Measurements from ENCODE around the gene IL11. TPM values are rescaled to one million over a fixed set of nuclear protein-coding genes. Genes with fewer than 3 reads are reported as not detected.

Gene IL11
- total and polyA plus RNA-seq, 2 experiments from 2014 or later: 6.7 to 28.7 TPM

- in situ Hi-C loops (cut with MboI): no loop called here
- Histone ChIP-seq H3F3A (ENCODE audit: insufficient read depth) (no peaks in the 10 kb centered on the region), H4K20me1 (ENCODE audit: insufficient read depth) (no peaks in the 10 kb centered on the region), H3K4me3 (no peak overlapping the region), H2AFZ (no peak overlapping the region), H3K9me3 (ENCODE audit: low read depth) (no peaks in the 10 kb centered on the region), H3K27ac (no peak overlapping the region), H3K4me1 (ENCODE audit: insufficient read depth) (no peaks in the 10 kb centered on the region), H3K9me2 (ENCODE audit: insufficient read depth) (no peaks in the 10 kb centered on the region), H3K9ac (no peak overlapping the region), H3K4me2 (ENCODE audit: unreplicated experiment) (no peak overlapping the region), H3K27me3 (replicated peaks; ENCODE audit: insufficient read depth) (peaks cover 31% of the 10 kb centered on the region), H3K36me3 (ENCODE audit: low read depth) (no peaks in the 10 kb centered on the region), H3K79me2 (ENCODE audit: insufficient read depth) (no peaks in the 10 kb centered on the region)
- TF ChIP-seq EZH2phosphoT487 (IDR thresholded peaks at IDR 0.05; ENCODE audit: insufficient read depth, low read depth): no peak
- TF ChIP-seq EZH2 (IDR thresholded peaks at IDR 0.05; ENCODE audit: insufficient read depth, poor library complexity, severe bottlenecking): no peak
- no peak for DNase-seq
- WGBS, 2 experiments (ENCODE audit: low coverage in 1 of 2, low lambda C conversion rate in 2 of 2, missing lambda C conversion rate in 2 of 2): 66 to 71% methylated on average over 11 of the region's 11 CpGs
These were observed 19.5 kb downstream of the IL11 start for GRCh38 chr19:55350620-55351315.

GRCh38 chr19:55348317-55349034 lies 21.8 kb downstream of the IL11 start:
- no peaks in the 10 kb centered on the region for H4K20me1 ChIP-seq (ENCODE audit: insufficient read depth)
- no peak overlapping the region for H3K9ac ChIP-seq
- H3K27me3 ChIP-seq (replicated peaks; ENCODE audit: insufficient read depth): peaks cover 20% of the 10 kb centered on the region
- no peak overlapping the region for H3K4me3 ChIP-seq
- H3F3A ChIP-seq (ENCODE audit: insufficient read depth): no peaks in the 10 kb centered on the region
- no peak overlapping the region for H3K27ac ChIP-seq
- no peaks in the 10 kb centered on the region for H3K9me3 ChIP-seq (ENCODE audit: low read depth)
- H3K9me2 ChIP-seq (ENCODE audit: insufficient read depth): no peaks in the 10 kb centered on the region
- no peak overlapping the region for H3K4me2 ChIP-seq (ENCODE audit: unreplicated experiment)
- no peaks in the 10 kb centered on the region for H3K79me2 ChIP-seq (ENCODE audit: insufficient read depth)
- H3K4me1 ChIP-seq (ENCODE audit: insufficient read depth): no peaks in the 10 kb centered on the region
- WGBS, 2 experiments (ENCODE audit: low coverage in 1 of 2, low lambda C conversion rate in 2 of 2, missing lambda C conversion rate in 2 of 2): 68 to 72% methylated on average over 21 to 22 of the region's 22 CpGs
- no peaks in the 10 kb centered on the region for H3K36me3 ChIP-seq (ENCODE audit: low read depth)
- DNase-seq: no peak
- H2AFZ ChIP-seq: no peak overlapping the region
- TF ChIP-seq EZH2 (IDR thresholded peaks at IDR 0.05; ENCODE audit: insufficient read depth, poor library complexity, severe bottlenecking): no peak
- no peak for TF ChIP-seq EZH2phosphoT487 (IDR thresholded peaks at IDR 0.05; ENCODE audit: insufficient read depth, low read depth)
- in situ Hi-C loops (cut with MboI): no loop called here

- Histone ChIP-seq H3K9me3 (ENCODE audit: low read depth) (no peaks in the 10 kb centered on the region), H3K4me3 (no peak overlapping the region), H2AFZ (no peak overlapping the region), H3K36me3 (ENCODE audit: low read depth) (no peaks in the 10 kb centered on the region), H3F3A (ENCODE audit: insufficient read depth) (no peaks in the 10 kb centered on the region), H3K4me1 (ENCODE audit: insufficient read depth) (no peaks in the 10 kb centered on the region), H3K79me2 (ENCODE audit: insufficient read depth) (no peaks in the 10 kb centered on the region), H4K20me1 (ENCODE audit: insufficient read depth) (no peaks in the 10 kb centered on the region), H3K27ac (no peak overlapping the region), H3K9ac (no peak overlapping the region), H3K9me2 (ENCODE audit: insufficient read depth) (no peaks in the 10 kb centered on the region), H3K27me3 (replicated peaks; ENCODE audit: insufficient read depth) (peaks cover 10% of the 10 kb centered on the region), H3K4me2 (ENCODE audit: unreplicated experiment) (no peak overlapping the region)
- in situ Hi-C loops (cut with MboI): no loop called here
- TF ChIP-seq EZH2phosphoT487 (IDR thresholded peaks at IDR 0.05; ENCODE audit: insufficient read depth, low read depth): no peak
- no peak for TF ChIP-seq EZH2 (IDR thresholded peaks at IDR 0.05; ENCODE audit: insufficient read depth, poor library complexity, severe bottlenecking)
- WGBS, 2 experiments (ENCODE audit: low coverage in 1 of 2, low lambda C conversion rate in 2 of 2, missing lambda C conversion rate in 2 of 2): 75 to 78% methylated on average over 7 to 10 of the region's 10 CpGs
- no peak for DNase-seq
These were observed 22.7 kb downstream of the IL11 start for GRCh38 chr19:55347442-55348009.

GRCh38 chr19:55346725-55347441 lies 23.4 kb downstream of the IL11 start:
- peaks cover 4% of the 10 kb centered on the region for H3K27me3 ChIP-seq (replicated peaks; ENCODE audit: insufficient read depth)
- no peaks in the 10 kb centered on the region for H3K9me3 ChIP-seq (ENCODE audit: low read depth)
- 91 to 94% methylated on average over 25 to 39 of the region's 41 CpGs for WGBS, 2 experiments (ENCODE audit: low coverage in 1 of 2, low lambda C conversion rate in 2 of 2, missing lambda C conversion rate in 2 of 2)
- no peak overlapping the region for H3K27ac ChIP-seq
- H3K36me3 ChIP-seq (ENCODE audit: low read depth): no peaks in the 10 kb centered on the region
- H3K9ac ChIP-seq: no peak overlapping the region
- no peaks in the 10 kb centered on the region for H3K4me1 ChIP-seq (ENCODE audit: insufficient read depth)
- H3K79me2 ChIP-seq (ENCODE audit: insufficient read depth): no peaks in the 10 kb centered on the region
- no peaks in the 10 kb centered on the region for H3K9me2 ChIP-seq (ENCODE audit: insufficient read depth)
- no peak for DNase-seq
- H4K20me1 ChIP-seq (ENCODE audit: insufficient read depth): no peaks in the 10 kb centered on the region
- H3K4me3 ChIP-seq: no peak overlapping the region
- no peak for TF ChIP-seq EZH2phosphoT487 (IDR thresholded peaks at IDR 0.05; ENCODE audit: insufficient read depth, low read depth)
- TF ChIP-seq EZH2 (IDR thresholded peaks at IDR 0.05; ENCODE audit: insufficient read depth, poor library complexity, severe bottlenecking): no peak
- no peaks in the 10 kb centered on the region for H3F3A ChIP-seq (ENCODE audit: insufficient read depth)
- in situ Hi-C loops (cut with MboI): no loop called here
- H2AFZ ChIP-seq: no peak overlapping the region
- H3K4me2 ChIP-seq (ENCODE audit: unreplicated experiment): no peak overlapping the region
